GM19438 (cell line): ENCODE results near the gene CHST15.

Source experiments
- ATAC-seq: cut with Tn5 transposase; IDR thresholded peaks from one replicate; pipeline ENCODE4 v1.9.1; 2021; ENCODE audit warnings: low read depth; ENCODE audit not compliant: unreplicated experiment

The CHST15 gene

DNA sequence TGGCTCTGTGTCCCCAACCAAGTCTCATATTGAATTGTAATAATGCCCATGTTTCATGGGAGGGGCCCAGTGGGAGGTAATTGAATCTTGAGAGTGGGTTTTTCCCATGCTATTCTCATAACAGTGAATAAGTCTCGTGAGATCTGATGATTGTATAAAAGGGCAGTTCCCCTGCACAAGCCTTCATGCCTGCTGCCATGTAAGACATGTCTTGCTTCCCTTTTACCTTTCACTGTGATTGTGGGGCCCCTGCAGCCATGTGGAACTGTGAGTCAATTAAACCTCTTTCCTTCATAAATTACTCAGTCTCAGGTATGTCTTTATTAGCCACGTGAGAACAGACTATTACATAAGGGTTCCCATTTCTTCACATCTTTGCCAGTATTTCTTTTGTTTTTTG lies 104.7 kb downstream of the CHST15 start:
- no peak for ATAC-seq

DNA sequence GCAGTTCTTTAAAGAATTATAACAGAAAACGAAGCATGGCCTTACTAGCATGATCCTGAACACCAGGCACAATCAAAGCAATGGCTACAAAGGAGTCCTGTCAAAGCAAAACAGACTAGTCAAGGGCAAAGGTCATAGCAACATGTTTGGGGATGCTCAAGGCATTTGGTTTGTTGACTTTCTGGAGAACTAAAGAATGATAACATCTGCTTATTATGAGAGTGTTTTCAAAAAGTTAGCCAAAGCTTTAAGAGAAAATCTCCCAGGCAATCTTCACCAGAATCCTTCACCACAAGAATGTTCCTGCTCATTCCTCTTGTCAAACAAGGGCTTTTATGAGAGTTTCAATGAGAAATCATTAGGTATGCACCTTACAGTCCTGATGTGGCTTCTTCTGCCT lies 106.7 kb downstream of the CHST15 start:
- no peak for ATAC-seq

DNA sequence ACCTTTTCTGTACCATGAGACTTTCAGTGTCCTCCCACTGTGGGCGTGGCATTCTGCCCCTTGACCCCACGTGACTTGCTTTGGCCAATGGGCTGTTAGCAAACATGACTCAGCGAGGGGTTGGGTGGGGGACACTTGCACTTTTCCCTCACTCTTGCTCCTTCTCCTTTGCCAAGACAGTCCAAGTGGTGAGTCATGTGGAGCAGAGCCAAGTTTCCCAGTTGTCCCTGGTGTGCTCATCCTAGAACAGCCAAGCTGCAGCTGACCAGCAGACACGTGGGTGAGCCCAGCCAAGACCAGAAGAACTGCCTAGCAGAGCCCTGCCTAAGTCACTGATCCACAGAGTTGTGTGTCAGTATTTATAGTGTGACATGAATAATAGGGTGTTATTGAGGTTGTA lies 119.0 kb downstream of the CHST15 start:
- no peak for ATAC-seq

DNA sequence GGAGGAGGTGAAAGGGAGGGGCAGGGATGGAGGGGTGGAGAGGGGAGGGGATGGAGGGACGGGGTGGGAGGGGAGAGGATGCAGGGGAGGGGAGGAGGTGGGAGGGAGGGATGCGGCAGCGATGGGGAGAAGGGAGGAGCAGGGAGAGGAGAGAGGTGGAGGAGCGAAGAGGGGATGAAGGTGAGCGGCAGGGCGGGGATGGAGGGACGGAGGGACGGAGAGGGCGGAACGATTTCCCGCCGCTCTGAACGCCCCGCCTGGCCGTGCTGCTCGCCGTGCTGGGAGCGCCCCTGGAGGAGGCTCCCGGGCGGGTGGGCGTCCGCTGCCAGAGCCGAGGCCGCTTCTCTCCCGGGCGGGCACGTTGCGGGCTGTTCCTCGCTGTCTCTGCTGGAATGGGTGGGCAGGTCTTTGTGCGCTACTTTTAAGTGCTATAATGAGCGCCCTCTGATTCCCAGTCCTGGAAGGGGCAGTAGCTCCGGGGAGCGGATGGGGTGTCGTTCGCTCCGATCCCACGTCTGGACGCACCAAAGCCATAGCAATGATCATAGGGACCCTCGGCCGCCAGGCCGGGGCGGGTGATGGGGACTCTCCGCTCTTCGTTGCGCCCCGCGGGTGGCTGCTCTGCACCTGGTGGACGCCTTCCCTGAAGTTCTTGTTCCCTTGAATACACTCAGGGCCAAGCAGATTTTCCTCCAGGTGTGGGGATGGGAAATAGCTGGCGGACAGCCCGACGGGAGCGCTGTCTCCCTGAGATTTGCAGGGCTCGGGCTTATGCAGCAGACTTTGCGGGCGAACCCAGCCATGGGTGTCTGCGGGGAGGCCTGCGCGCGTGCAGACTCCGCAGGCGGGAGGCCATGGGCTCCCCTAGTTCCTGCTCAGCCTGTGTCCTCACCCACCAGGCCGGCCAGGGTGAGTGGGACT lies 120.7 kb downstream of the CHST15 start:
- ATAC-seq, result no peak

DNA sequence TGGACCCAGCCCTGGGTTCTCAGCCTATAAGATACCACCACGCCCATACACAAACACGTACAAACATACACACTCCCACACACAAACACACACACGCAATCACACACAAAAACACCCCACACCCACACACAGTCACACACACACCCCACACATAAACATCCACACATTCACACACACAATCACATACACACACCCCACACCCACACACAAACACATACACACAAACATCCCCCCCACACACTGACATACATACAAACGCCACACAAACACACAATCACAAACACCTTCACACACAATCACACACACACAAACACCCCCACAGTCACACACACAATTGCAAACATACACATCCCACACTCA lies 122.5 kb downstream of the CHST15 start:
- ATAC-seq, result no peak

- ATAC-seq, result no peak
Measured at GRCh38 chr10:123970207-123970926, 123.0 kb downstream of the CHST15 start.

DNA sequence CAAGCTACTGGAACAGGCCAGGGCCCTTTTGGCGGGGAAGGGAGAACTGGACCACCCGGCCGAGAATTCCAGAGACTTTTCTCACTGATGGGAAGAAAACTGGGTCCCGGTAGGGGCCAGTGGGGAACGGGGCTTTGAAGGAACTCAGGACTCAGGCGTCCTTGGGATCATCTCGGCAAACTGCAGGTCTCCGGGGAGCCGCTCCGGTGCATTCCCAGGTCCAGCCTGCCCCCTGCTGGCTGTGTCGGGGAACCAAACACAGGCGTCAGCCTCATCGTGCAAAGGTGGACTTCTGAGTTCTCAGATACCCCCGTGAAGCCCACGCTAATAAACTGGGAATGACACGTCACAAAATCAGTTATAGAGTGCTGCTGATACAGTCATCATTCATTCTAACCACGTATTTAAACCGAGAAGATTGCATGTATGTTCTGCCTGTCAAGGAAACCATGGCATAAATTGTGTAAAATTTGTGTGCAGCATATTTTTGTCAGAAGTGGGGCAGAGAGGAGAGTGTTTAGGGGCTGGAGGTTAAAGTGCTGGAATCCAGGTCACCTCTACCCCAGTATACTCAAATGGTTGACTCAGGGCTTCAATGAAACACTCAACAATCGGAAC lies 125.7 kb downstream of the CHST15 start:
- no peak for ATAC-seq

DNA sequence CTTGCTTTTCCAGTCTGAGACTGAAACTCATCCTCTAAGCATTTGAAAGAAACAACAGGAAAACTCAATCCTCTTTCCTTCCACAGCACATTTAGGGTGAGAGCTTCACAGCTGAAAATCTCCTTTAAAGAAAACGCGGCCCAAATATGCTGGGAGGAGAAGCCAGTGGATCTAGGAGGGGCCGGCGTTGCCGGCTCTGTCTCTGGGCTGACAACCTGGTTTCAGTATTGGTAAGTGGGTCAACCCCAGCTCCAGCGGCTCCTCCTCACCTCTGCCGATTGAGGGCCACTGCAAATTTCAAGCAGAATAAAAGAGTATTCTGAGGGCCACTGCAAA lies 126.5 kb downstream of the CHST15 start:
- ATAC-seq, result no peak

GRCh38 chr10:123965973-123966895 lies 127.2 kb downstream of the CHST15 start:
- ATAC-seq, result no peak

- no peak for ATAC-seq
Measured at GRCh38 chr10:123964953-123965352, 128.4 kb downstream of the CHST15 start.

GRCh38 chr10:123962756-123963530 lies 130.5 kb downstream of the CHST15 start:
- ATAC-seq, result no peak

- no peak for ATAC-seq
Measured at GRCh38 chr10:123958241-123958640, 135.2 kb downstream of the CHST15 start.
